Measurements from ENCODE around the gene MVP. TPM values are rescaled to one million over a fixed set of nuclear protein-coding genes. Genes with fewer than 3 reads are reported as not detected.

The MVP gene
- total RNA-seq, 4 donors from 2014 or later: 113 to 247 (median 177) TPM

DNA sequence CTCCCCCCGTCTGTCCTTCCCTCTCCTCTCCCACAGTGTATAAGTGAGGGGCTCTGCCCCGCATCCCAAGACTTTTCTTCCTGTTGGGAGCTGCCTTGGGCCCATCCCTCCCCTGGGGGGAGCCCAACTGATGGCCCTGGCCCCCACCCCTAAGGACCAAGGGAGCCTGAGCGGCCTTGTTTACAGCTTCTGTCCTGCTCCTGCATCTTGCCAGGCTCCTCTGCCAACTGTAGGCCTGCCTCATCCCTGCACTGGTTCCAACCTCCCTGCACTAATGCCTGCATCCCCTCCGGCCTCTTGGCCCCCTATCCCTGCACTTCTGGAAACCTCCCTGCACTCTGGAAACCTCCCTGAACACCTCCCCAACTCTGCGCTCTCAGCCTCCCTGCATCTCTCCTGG lies 5.7 kb upstream of the MVP start:
- Histone ChIP-seq H3K27ac (peak overlapping the region in 3 of 4 donors; percentile 93 to 99 (median 94)), H3K4me3 (peak overlapping the region in 1 of 4 donors; percentile 71), H3K4me1 (peaks cover 0 to 79% (median 62%) of the 10 kb centered on the region in 4 donors), H3K9me3 (no peaks in the 10 kb centered on the region), H3K27me3 (no peaks in the 10 kb centered on the region), H3K36me3 (peaks cover 0 to 26% (median 0%) of the 10 kb centered on the region in 3 donors)
- DNase-seq (ENCODE audit: low spot score in 2 of 2): no peak
- 78 to 83% methylated on average over 5 of the region's 5 CpGs for WGBS, 2 donors
- no peak for TF ChIP-seq POLR2A (IDR thresholded peaks at IDR 0.05)
- TF ChIP-seq CTCF (IDR thresholded peaks at IDR 0.05): no peak
- no peak for TF ChIP-seq EP300 (IDR thresholded peaks at IDR 0.05)

GRCh38 chr16:29815032-29815721 lies 5.1 kb upstream of the MVP start:
- 4 to 5% methylated on average over 39 of the region's 39 CpGs for WGBS, 2 donors
- H3K36me3 ChIP-seq: peaks cover 0 to 23% (median 0%) of the 10 kb centered on the region in 3 donors
- peak overlapping the region; percentile 93 to 99 (median 96) for H3K27ac ChIP-seq
- H3K9me3 ChIP-seq: no peaks in the 10 kb centered on the region
- no peaks in the 10 kb centered on the region for H3K27me3 ChIP-seq
- TF ChIP-seq CTCF (IDR thresholded peaks at IDR 0.05) (no peak), POLR2A (IDR thresholded peaks at IDR 0.05) (no peak)
- DNase-seq (ENCODE audit: low spot score in 2 of 2): no peak
- H3K4me1 ChIP-seq: peaks cover 0 to 79% (median 62%) of the 10 kb centered on the region in 4 donors
- peak overlapping the region; percentile 47 to 78 (median 68) for H3K4me3 ChIP-seq

DNA sequence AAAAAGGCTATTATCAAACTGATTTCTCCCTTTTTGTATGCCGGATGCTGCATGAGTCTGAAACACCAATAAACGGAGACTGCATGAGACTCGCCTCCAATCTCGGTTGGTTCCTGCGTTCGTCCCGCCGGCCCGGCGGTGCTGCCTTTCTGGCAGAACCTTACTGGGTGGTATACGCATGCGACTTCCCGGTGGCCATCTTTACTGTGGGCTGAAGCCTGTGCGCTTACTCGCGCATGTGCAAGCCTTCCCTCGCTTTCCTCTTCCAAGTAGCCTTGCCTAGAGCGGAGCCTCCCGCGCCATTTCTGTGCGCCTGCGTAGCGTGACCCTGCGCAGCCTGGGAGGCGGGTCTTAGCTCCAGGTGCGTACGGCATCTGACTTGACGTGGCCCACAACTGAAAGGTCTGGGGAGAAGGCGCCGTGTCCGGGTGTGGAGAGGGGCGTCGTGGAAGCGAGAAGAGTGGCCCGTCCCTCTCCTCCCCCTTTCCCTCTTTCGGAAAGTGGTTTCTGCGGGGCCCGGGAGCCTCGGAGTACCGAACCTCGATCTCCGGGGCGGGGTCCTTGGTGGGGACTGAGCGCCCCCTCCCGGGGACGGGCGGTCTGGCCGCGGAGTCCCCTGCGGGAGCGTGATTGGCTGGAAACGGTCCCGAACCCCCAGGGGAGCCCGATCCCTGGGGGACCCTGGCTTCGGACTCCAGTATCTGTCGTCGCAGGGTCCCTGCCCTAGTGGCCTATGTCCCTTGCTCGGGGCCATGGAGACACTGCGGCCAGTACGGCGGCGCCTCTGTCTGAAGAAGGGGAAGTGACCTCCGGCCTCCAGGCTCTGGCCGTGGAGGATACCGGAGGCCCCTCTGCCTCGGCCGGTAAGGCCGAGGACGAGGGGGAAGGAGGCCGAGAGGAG lies 4.2 kb upstream of the MVP start, which contains the start of gene PAGR1:
PAGR1 (plus strand) TSS at position 360 of the 901 bp plus-strand sequence; CDS start at position 734, 374 bp downstream.
- TF ChIP-seq EP300 (IDR thresholded peaks at IDR 0.05) (peak; percentile 72 to 97), POLR2A (IDR thresholded peaks at IDR 0.05) (peak; percentile 53 to 87), CTCF (IDR thresholded peaks at IDR 0.05) (peak; percentile 83 to 95 (median 93))
- Histone ChIP-seq H3K4me1 (peaks cover 0 to 73% (median 54%) of the 10 kb centered on the region in 4 donors), H3K27ac (peak within 1 kb of the TSS; percentile 93 to 99 (median 96)), H3K36me3 (peaks cover 0 to 23% (median 0%) of the 10 kb centered on the region in 3 donors), H3K9me3 (no peaks in the 10 kb centered on the region), H3K27me3 (no peaks in the 10 kb centered on the region), H3K4me3 (peak within 1 kb of the TSS; percentile 66 to 78 (median 72))
- DNase-seq (ENCODE audit: low spot score in 2 of 2): peak; percentile 95 to 97
- 0% methylated on average over 58 to 64 of the region's 70 CpGs for WGBS, 2 donors

DNA sequence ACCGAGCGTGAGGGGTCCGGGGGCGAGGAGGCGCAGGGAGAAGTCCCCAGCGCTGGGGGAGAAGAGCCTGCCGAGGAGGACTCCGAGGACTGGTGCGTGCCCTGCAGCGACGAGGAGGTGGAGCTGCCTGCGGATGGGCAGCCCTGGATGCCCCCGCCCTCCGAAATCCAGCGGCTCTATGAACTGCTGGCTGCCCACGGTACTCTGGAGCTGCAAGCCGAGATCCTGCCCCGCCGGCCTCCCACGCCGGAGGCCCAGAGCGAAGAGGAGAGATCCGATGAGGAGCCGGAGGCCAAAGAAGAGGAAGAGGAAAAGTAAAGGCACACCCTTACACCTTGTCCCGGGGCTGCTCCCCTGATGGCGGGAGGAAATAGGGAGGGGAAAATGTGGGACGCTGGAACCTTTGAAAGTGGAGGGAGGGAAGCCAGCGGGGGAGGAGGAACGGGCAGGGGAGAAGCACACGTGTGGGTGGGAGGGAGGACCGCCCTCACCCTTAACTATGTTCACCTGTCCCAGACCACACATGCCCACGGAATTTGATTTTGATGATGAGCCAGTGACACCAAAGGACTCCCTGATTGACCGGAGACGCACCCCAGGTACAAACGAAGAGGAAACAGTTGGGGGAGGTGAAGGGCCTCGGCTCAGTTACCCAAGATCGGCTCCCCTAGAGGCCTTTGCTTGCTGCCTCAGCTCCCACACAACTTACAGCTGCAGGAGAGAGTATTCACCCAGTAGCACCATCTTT lies 3.4 kb upstream of the MVP start:
- peak in 1 of 2 donors; percentile 41 for DNase-seq (ENCODE audit: low spot score in 2 of 2)

More for the DNA sequence above, 3.4 kb upstream of the MVP start:
- H3K9me3 ChIP-seq: no peaks in the 10 kb centered on the region
- peaks cover 0 to 23% (median 0%) of the 10 kb centered on the region in 3 donors for H3K36me3 ChIP-seq
- no peak for TF ChIP-seq POLR2A (IDR thresholded peaks at IDR 0.05)
- TF ChIP-seq CTCF (IDR thresholded peaks at IDR 0.05): peak in 1 of 5 experiments; percentile 5
- no peak for TF ChIP-seq EP300 (IDR thresholded peaks at IDR 0.05)
- WGBS, 2 donors: 4 to 8% methylated on average over 30 to 37 of the region's 37 CpGs
- peaks cover 0 to 79% (median 61%) of the 10 kb centered on the region in 4 donors for H3K4me1 ChIP-seq
- H3K4me3 ChIP-seq: peak overlapping the region; percentile 66 to 78 (median 72)
- H3K27ac ChIP-seq: peak overlapping the region; percentile 93 to 99 (median 96)
- no peaks in the 10 kb centered on the region for H3K27me3 ChIP-seq

Data from tibial nerve (tissue), 4 donors.